ENCODE measurements around the gene ZNF48.

ZNF48 gene

GRCh38 chr16:30350134-30350871 lies 44.9 kb upstream of the ZNF48 start:
- H3K4me3 ChIP-seq (ENCODE audit: low read depth, low read length): no peak overlapping the region
- DNase-seq (ENCODE audit: low read depth): peak; percentile 47
- TF ChIP-seq CTCF (IDR thresholded peaks at IDR 0.05; ENCODE audit: low read depth, low read length): no peak
- no peak for TF ChIP-seq MAX (IDR thresholded peaks at IDR 0.05; ENCODE audit: low read depth, low read length)
- TF ChIP-seq MYC (IDR thresholded peaks at IDR 0.05; ENCODE audit: low read depth, low read length): no peak
- TF ChIP-seq POLR2A (IDR thresholded peaks at IDR 0.05; ENCODE audit: extremely low read depth, insufficient read length): no peak

- TF ChIP-seq MAX (IDR thresholded peaks at IDR 0.05; ENCODE audit: low read depth, low read length) (no peak), MYC (IDR thresholded peaks at IDR 0.05; ENCODE audit: low read depth, low read length) (no peak), POLR2A (IDR thresholded peaks at IDR 0.05; ENCODE audit: extremely low read depth, insufficient read length) (no peak), CTCF (IDR thresholded peaks at IDR 0.05; ENCODE audit: low read depth, low read length) (no peak)
Measured at GRCh38 chr16:30351001-30351441, 44.2 kb upstream of the ZNF48 start.

GRCh38 chr16:30351586-30352419 lies 43.4 kb upstream of the ZNF48 start:
- TF ChIP-seq MAX (IDR thresholded peaks at IDR 0.05; ENCODE audit: low read depth, low read length): no peak
- no peak for TF ChIP-seq MYC (IDR thresholded peaks at IDR 0.05; ENCODE audit: low read depth, low read length)
- no peak for TF ChIP-seq POLR2A (IDR thresholded peaks at IDR 0.05; ENCODE audit: extremely low read depth, insufficient read length)
- TF ChIP-seq CTCF (IDR thresholded peaks at IDR 0.05; ENCODE audit: low read depth, low read length): no peak
- no peak for DNase-seq (ENCODE audit: low read depth)
- H3K4me3 ChIP-seq (ENCODE audit: low read depth, low read length): no peak overlapping the region

More at GRCh38 chr16:30351001-30351441, 44.2 kb upstream of the ZNF48 start:
- no peak for DNase-seq (ENCODE audit: low read depth)
- no peak overlapping the region for H3K4me3 ChIP-seq (ENCODE audit: low read depth, low read length)

- no peak for TF ChIP-seq POLR2A (IDR thresholded peaks at IDR 0.05; ENCODE audit: extremely low read depth, insufficient read length)
- no peak for TF ChIP-seq CTCF (IDR thresholded peaks at IDR 0.05; ENCODE audit: low read depth, low read length)
- no peak for TF ChIP-seq MYC (IDR thresholded peaks at IDR 0.05; ENCODE audit: low read depth, low read length)
- no peak for TF ChIP-seq MAX (IDR thresholded peaks at IDR 0.05; ENCODE audit: low read depth, low read length)
- no peak overlapping the region for H3K4me3 ChIP-seq (ENCODE audit: low read depth, low read length)
- no peak for DNase-seq (ENCODE audit: low read depth)
Measured at GRCh38 chr16:30352488-30353401, 42.5 kb upstream of the ZNF48 start.

GRCh38 chr16:30353438-30354129 lies 41.6 kb upstream of the ZNF48 start:
- TF ChIP-seq MYC (IDR thresholded peaks at IDR 0.05; ENCODE audit: low read depth, low read length): no peak
- no peak for TF ChIP-seq CTCF (IDR thresholded peaks at IDR 0.05; ENCODE audit: low read depth, low read length)
- TF ChIP-seq MAX (IDR thresholded peaks at IDR 0.05; ENCODE audit: low read depth, low read length): no peak
- no peak for TF ChIP-seq POLR2A (IDR thresholded peaks at IDR 0.05; ENCODE audit: extremely low read depth, insufficient read length)
- H3K4me3 ChIP-seq (ENCODE audit: low read depth, low read length): peak overlapping the region; percentile 77
- no peak for DNase-seq (ENCODE audit: low read depth)

Data from NB4 (cell line).